ENCODE results near the gene SYT5.
"Not testable (repeated sequence)": the region's sequence is repeated elsewhere in the genome, so short reads cannot be mapped to it uniquely, and the experiment has no call there.

SYT5 gene

GRCh38 chr19:55158848-55159749, 21.0 kb downstream of the SYT5 start:
- no peak overlapping the region for H3K4me3 ChIP-seq (ENCODE audit: low read depth, low read length)
- DNase-seq (ENCODE audit: low read depth): peak; percentile 41
- TF ChIP-seq, protein P1, sequence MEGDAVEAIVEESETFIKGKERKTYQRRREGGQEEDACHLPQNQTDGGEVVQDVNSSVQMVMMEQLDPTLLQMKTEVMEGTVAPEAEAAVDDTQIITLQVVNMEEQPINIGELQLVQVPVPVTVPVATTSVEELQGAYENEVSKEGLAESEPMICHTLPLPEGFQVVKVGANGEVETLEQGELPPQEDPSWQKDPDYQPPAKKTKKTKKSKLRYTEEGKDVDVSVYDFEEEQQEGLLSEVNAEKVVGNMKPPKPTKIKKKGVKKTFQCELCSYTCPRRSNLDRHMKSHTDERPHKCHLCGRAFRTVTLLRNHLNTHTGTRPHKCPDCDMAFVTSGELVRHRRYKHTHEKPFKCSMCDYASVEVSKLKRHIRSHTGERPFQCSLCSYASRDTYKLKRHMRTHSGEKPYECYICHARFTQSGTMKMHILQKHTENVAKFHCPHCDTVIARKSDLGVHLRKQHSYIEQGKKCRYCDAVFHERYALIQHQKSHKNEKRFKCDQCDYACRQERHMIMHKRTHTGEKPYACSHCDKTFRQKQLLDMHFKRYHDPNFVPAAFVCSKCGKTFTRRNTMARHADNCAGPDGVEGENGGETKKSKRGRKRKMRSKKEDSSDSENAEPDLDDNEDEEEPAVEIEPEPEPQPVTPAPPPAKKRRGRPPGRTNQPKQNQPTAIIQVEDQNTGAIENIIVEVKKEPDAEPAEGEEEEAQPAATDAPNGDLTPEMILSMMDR (conservative IDR thresholded peaks at IDR 0.05; ENCODE audit: low read depth, low read length): no peak

DNA sequence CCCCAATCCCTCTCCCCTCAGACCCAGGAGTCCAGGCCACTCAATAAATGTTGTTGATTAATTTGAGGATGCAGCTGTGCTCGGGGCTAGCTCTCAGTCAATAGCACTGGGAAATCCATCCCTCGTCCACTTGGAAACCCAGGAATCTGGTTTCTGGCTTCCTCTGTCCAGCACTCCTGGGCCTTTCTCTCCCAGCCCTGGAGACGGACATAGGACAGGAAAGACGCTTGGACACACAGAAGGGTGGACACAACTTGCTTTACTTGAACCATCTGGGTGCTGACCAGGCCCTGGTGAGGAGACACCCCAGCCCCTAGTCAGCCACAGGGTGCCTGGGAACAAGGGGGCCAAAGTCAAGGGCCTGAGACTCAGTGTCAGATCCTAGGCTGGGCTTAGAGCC, 21.7 kb downstream of the SYT5 start:
- TF ChIP-seq, protein P1 (conservative IDR thresholded peaks at IDR 0.05; ENCODE audit: low read depth, low read length): no peak
- DNase-seq (ENCODE audit: low read depth): no peak
- no peak overlapping the region for H3K4me3 ChIP-seq (ENCODE audit: low read depth, low read length)

DNA sequence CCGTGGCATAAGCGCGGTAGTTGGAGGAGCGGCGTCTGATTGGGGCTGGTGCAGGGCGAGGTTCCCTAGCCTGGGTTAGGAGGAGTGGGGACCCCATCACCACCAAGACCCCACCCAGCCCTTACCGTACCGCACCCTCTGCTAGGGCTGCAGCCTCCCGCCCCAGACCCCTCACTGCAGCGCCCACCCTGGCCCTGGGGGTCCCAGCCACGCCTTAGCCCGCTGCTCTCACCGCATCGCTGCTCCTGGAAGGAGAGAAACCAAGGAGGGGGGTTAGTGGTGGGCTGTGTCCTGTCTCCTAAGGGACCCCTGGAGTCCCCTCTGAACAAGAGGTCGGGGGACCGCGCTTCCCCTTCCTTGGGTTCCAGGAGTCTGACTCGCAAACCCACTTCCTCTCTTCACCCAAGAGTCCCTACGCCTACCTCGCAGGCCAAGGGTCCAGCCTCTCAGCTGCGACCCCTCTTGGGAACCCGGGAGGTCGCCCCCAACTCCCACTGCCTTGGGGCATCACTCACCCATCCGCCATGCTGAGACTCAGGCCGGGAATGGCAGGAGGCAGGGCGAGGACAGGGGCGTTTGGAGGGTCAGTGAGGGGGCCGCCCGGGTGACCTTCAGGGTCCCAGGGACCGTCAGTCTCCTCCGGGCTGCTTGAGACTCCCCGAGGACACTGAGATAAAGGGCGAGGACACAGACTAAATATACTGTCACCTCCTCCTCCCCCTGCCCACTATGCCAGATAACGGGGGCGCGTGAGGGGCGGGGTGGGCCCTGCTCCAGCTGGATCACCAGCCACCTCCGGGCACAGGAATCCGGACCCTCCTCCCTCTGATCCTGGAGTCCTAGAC, 22.8 kb downstream of the SYT5 start, which contains the start of gene TNNI3:
TNNI3 (minus strand) TSS at position 669 of the 845 bp plus-strand sequence; CDS start at position 526, 143 bp downstream.
- DNase-seq (ENCODE audit: low read depth): no peak
- TF ChIP-seq, protein P1 (conservative IDR thresholded peaks at IDR 0.05; ENCODE audit: low read depth, low read length): no peak
- H3K4me3 ChIP-seq (ENCODE audit: low read depth, low read length): no peak within 1 kb of the TSS

DNA sequence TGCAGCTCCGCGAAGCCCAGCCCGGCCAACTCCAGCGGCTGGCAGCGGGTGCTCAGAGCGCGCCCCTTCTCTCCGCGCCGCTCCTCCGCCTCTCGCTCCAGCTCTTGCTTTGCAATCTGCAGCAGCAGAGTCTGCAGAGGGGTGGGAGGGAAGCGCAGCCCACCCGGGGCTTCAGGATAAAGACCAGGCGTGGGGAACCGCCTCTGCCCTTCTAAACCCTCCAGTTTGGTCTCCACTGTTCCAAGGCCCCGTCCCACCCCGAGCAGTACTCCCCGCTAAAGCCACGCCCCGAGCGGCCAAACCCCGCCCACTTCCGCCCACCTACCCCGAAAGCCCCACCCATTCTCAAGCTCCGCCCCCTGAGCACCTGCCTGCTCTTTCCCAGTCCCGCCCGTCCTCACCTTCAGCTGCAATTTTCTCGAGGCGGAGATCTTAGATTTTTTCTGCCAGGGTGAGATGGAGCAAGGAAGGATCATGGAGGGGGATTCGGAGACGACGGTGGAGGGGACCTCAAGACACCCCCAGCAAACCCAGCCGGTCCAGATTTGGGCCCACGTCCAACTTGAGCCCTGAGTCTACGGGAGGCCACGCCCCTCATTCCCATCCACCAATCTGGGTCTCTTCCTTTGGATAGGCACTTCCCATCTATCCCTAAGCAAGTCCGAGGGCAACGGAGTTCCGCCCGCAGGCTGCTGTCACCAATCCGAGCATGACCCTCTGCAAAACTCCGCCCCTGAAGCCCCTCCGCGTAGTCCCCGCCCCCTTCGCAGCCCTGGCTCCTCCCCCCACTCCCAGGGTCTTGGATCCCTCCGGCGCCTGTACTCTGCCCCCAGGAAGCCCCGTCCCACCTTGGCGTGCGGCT, 23.7 kb downstream of the SYT5 start:
- peak; percentile 41 for DNase-seq (ENCODE audit: low read depth)
- TF ChIP-seq, protein P1 (conservative IDR thresholded peaks at IDR 0.05; ENCODE audit: low read depth, low read length): no peak
- no peak overlapping the region for H3K4me3 ChIP-seq (ENCODE audit: low read depth, low read length)

DNA sequence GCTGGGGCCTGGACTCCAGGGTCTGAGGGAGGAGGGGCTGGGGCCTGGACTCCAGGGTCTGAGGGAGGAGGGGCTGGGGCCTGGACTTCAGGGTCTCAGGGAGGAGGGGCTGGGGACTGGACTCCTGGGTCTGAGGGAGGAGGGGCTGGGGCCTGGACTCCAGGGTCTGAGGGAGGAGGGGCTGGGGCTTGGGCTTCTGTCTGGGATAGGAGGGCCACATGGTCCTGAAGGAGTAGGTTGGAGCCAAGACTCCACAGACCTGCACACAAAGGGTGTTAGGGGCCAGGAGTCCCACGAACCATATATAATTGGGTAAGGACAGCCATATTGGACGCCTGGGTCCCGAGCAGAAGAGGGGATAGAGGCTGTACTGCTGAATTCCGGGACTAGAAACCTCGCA, 24.3 kb downstream of the SYT5 start:
- not testable (repeated sequence) for H3K4me3 ChIP-seq (ENCODE audit: low read depth, low read length); DNase-seq (ENCODE audit: low read depth)

DNA sequence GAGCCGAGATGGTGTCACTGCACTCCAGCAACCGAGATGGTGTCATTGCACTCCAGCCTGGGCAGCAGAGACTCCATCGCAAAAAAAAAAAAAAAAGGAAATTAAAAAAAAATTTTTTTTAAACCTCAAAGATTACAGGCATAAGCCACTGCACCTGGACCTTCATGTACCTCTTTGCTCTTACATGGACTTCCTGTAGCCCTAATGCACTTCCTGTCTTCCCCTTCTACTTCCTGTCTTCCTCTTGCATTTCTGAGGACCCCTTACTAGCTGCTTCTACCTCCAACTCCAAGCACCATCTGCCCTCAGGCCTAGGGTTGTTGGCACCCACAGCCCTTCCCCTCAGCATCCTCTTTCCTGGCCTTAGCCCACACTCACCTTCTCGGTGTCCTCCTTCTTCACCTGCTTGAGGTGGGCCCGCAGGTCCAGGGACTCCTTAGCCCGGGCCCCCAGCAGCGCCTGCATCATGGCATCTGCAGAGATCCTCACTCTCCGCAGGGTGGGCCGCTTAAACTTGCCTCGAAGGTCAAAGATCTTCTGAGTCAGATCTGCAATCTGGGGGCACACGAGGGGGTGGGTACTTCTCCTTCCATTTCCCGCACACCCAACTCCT, 26.3 kb downstream of the SYT5 start:
- no peak for DNase-seq (ENCODE audit: low read depth)
- no peak overlapping the region for H3K4me3 ChIP-seq (ENCODE audit: low read depth, low read length)
- TF ChIP-seq, protein P1 (conservative IDR thresholded peaks at IDR 0.05; ENCODE audit: low read depth, low read length): no peak
